ENCODE data around the gene NDUFAF8. TPM values are rescaled to one million over a fixed set of nuclear protein-coding genes. Genes with fewer than 3 reads are reported as not detected.

NDUFAF8 gene
- total and polyA plus RNA-seq, 9 donors, result 36.3 to 69.7 (median 53.4) TPM

DNA sequence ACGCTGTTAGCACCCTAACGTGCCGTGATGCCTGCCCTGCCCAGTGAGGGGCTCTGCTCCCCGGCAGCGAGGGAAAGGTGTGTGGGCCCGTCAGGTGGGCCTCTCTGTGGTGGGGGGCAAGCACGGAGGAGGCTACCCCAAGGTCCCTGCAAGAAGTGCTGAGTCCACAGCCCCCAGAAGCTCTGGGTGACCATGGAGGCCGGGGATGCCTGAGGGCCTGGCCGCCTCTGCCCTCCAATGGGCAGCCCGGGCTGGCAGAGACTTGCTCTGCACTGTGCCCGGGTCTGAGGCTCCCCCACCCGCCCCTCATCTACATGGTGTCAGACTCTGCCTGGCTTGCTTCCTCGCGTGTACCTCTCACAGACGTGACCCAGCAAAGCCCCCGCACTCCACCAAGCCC lies 43.8 kb downstream of the NDUFAF8 start:
- Histone ChIP-seq H3K9me3 (replicated peaks; ENCODE audit: control insufficient read depth, low read depth, low read length) (no peaks in the 10 kb centered on the region), H3K36me3 (ENCODE audit: control insufficient read depth, insufficient read depth, low read length) (peaks cover 55% of the 10 kb centered on the region), H3K27me3 (ENCODE audit: control insufficient read depth, insufficient read depth, low read length) (no peaks in the 10 kb centered on the region), H3K4me3 (ENCODE audit: low read length) (no peak overlapping the region), H3K4me1 (ENCODE audit: control insufficient read depth, insufficient read depth, low read length) (peaks cover 39% of the 10 kb centered on the region), H3K27ac (ENCODE audit: low read length) (no peak overlapping the region)
- no peak for DNase-seq
- WGBS (ENCODE audit: insufficient coverage), result 84% methylated on average over 15 of the region's 16 CpGs

GRCh38 chr17:81285179-81285878 lies 46.2 kb downstream of the NDUFAF8 start:
- H3K9me3 ChIP-seq (replicated peaks; ENCODE audit: control insufficient read depth, low read depth, low read length), result no peaks in the 10 kb centered on the region
- H3K27me3 ChIP-seq (ENCODE audit: control insufficient read depth, insufficient read depth, low read length), result no peaks in the 10 kb centered on the region
- peaks cover 58% of the 10 kb centered on the region for H3K36me3 ChIP-seq (ENCODE audit: control insufficient read depth, insufficient read depth, low read length)
- 20% methylated on average over 36 of the region's 37 CpGs for WGBS (ENCODE audit: insufficient coverage)
- H3K4me3 ChIP-seq (ENCODE audit: low read length), result peak overlapping the region; percentile 40
- H3K4me1 ChIP-seq (ENCODE audit: control insufficient read depth, insufficient read depth, low read length), result peaks cover 52% of the 10 kb centered on the region
- DNase-seq, result peak; percentile 89
- H3K27ac ChIP-seq (ENCODE audit: low read length), result peak overlapping the region; percentile 95

GRCh38 chr17:81285894-81286293 lies 46.8 kb downstream of the NDUFAF8 start:
- peaks cover 52% of the 10 kb centered on the region for H3K4me1 ChIP-seq (ENCODE audit: control insufficient read depth, insufficient read depth, low read length)
- H3K36me3 ChIP-seq (ENCODE audit: control insufficient read depth, insufficient read depth, low read length), result peaks cover 56% of the 10 kb centered on the region
- DNase-seq, result peak; percentile 37
- no peaks in the 10 kb centered on the region for H3K27me3 ChIP-seq (ENCODE audit: control insufficient read depth, insufficient read depth, low read length)
- 44% methylated on average over 10 of the region's 12 CpGs for WGBS (ENCODE audit: insufficient coverage)
- H3K4me3 ChIP-seq (ENCODE audit: low read length), result peak overlapping the region; percentile 40
- H3K9me3 ChIP-seq (replicated peaks; ENCODE audit: control insufficient read depth, low read depth, low read length), result no peaks in the 10 kb centered on the region
- H3K27ac ChIP-seq (ENCODE audit: low read length), result peak overlapping the region; percentile 95

DNA sequence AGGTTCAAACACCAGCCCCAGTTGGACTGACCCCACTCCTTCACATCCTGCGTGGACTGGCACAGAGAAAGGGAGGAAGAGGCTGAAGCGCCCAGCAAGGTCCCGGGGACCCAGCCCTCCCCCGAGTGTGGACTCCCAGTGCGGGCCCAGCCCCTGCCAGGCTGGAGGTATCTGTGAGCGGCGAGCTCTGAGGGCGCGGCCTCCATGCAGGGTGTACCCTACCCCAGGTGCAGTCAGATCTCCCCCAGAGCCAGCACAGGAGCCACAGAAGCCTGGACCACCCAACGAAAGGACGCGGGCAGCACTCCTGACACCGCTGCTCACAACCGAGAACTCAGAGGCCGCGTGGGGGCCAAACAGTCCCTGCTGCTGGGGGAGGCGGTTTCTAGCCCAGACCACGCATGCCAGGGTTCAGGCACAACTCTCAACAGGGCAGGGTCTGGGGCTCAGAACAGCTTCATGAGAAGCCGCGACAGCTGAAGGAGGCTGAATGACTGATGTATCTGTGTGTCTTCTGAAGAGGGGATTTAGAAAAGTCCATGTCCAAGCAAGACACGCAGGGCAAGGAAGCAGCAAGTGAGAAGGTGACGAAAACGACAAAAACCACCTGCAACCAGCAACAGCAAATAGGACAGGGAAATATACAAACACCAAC lies 47.5 kb downstream of the NDUFAF8 start:
- Histone ChIP-seq H3K9me3 (replicated peaks; ENCODE audit: control insufficient read depth, low read depth, low read length) (no peaks in the 10 kb centered on the region), H3K4me1 (ENCODE audit: control insufficient read depth, insufficient read depth, low read length) (peaks cover 55% of the 10 kb centered on the region), H3K27me3 (ENCODE audit: control insufficient read depth, insufficient read depth, low read length) (no peaks in the 10 kb centered on the region), H3K4me3 (ENCODE audit: low read length) (no peak overlapping the region), H3K27ac (ENCODE audit: low read length) (peak overlapping the region; percentile 95), H3K36me3 (ENCODE audit: control insufficient read depth, insufficient read depth, low read length) (peaks cover 56% of the 10 kb centered on the region)
- DNase-seq, result peak; percentile 63
- WGBS (ENCODE audit: insufficient coverage), result 89% methylated on average over 16 of the region's 23 CpGs

- H3K4me1 ChIP-seq (ENCODE audit: control insufficient read depth, insufficient read depth, low read length), result peaks cover 57% of the 10 kb centered on the region
- no peaks in the 10 kb centered on the region for H3K9me3 ChIP-seq (replicated peaks; ENCODE audit: control insufficient read depth, low read depth, low read length)
- no peak overlapping the region for H3K4me3 ChIP-seq (ENCODE audit: low read length)
- DNase-seq, result peak; percentile 68
- no peaks in the 10 kb centered on the region for H3K27me3 ChIP-seq (ENCODE audit: control insufficient read depth, insufficient read depth, low read length)
- peaks cover 51% of the 10 kb centered on the region for H3K36me3 ChIP-seq (ENCODE audit: control insufficient read depth, insufficient read depth, low read length)
- WGBS (ENCODE audit: insufficient coverage), result 64% methylated on average over 16 of the region's 21 CpGs
- H3K27ac ChIP-seq (ENCODE audit: low read length), result peak overlapping the region; percentile 95
Observed at GRCh38 chr17:81287152-81287551, 48.0 kb downstream of the NDUFAF8 start.

- Histone ChIP-seq H3K9me3 (replicated peaks; ENCODE audit: control insufficient read depth, low read depth, low read length) (no peaks in the 10 kb centered on the region), H3K4me3 (ENCODE audit: low read length) (no peak overlapping the region), H3K4me1 (ENCODE audit: control insufficient read depth, insufficient read depth, low read length) (peaks cover 61% of the 10 kb centered on the region), H3K27ac (ENCODE audit: low read length) (peak overlapping the region; percentile 95), H3K36me3 (ENCODE audit: control insufficient read depth, insufficient read depth, low read length) (peaks cover 43% of the 10 kb centered on the region), H3K27me3 (ENCODE audit: control insufficient read depth, insufficient read depth, low read length) (no peaks in the 10 kb centered on the region)
- WGBS (ENCODE audit: insufficient coverage), result 88% methylated on average over 6 of the region's 16 CpGs
- no peak for DNase-seq
Observed at GRCh38 chr17:81287741-81288430, 48.8 kb downstream of the NDUFAF8 start.

- Histone ChIP-seq H3K36me3 (ENCODE audit: control insufficient read depth, insufficient read depth, low read length) (peaks cover 38% of the 10 kb centered on the region), H3K4me1 (ENCODE audit: control insufficient read depth, insufficient read depth, low read length) (peaks cover 61% of the 10 kb centered on the region), H3K27ac (ENCODE audit: low read length) (peak overlapping the region; percentile 95), H3K9me3 (replicated peaks; ENCODE audit: control insufficient read depth, low read depth, low read length) (no peaks in the 10 kb centered on the region), H3K27me3 (ENCODE audit: control insufficient read depth, insufficient read depth, low read length) (no peaks in the 10 kb centered on the region), H3K4me3 (ENCODE audit: low read length) (no peak overlapping the region)
- DNase-seq, result no peak
- WGBS (ENCODE audit: insufficient coverage), result 84% methylated on average over 8 of the region's 8 CpGs
Observed at GRCh38 chr17:81288715-81289114, 49.6 kb downstream of the NDUFAF8 start.

DNA sequence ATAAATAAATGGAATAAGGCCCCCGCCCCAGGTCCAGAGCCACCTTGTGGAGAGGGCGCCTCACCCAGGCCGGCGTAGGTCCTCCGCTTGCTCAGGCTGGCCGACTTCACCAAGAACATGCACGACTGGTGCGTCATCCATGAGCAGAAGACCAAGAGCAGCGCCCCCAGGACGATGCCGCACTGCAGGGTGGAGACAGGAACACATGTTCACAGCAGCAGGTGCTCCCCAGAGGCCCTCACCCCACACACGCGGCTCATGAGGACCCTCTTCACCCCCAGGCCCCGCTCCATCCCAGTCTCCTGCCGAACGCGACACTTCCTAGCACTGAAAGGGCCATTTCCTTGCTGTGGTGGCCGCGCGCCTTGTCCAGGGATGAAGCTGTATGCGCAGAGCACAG lies 50.5 kb downstream of the NDUFAF8 start:
- no peak for DNase-seq
- Histone ChIP-seq H3K27ac (ENCODE audit: low read length) (no peak overlapping the region), H3K9me3 (replicated peaks; ENCODE audit: control insufficient read depth, low read depth, low read length) (no peaks in the 10 kb centered on the region), H3K4me1 (ENCODE audit: control insufficient read depth, insufficient read depth, low read length) (peaks cover 64% of the 10 kb centered on the region), H3K27me3 (ENCODE audit: control insufficient read depth, insufficient read depth, low read length) (no peaks in the 10 kb centered on the region), H3K36me3 (ENCODE audit: control insufficient read depth, insufficient read depth, low read length) (peaks cover 38% of the 10 kb centered on the region), H3K4me3 (ENCODE audit: low read length) (no peak overlapping the region)
- 96% methylated on average over 19 of the region's 21 CpGs for WGBS (ENCODE audit: insufficient coverage)

- no peak overlapping the region for H3K4me3 ChIP-seq (ENCODE audit: low read length)
- peaks cover 38% of the 10 kb centered on the region for H3K36me3 ChIP-seq (ENCODE audit: control insufficient read depth, insufficient read depth, low read length)
- no peaks in the 10 kb centered on the region for H3K27me3 ChIP-seq (ENCODE audit: control insufficient read depth, insufficient read depth, low read length)
- WGBS (ENCODE audit: insufficient coverage), result 93% methylated on average over 3 of the region's 5 CpGs
- peaks cover 58% of the 10 kb centered on the region for H3K4me1 ChIP-seq (ENCODE audit: control insufficient read depth, insufficient read depth, low read length)
- no peak overlapping the region for H3K27ac ChIP-seq (ENCODE audit: low read length)
- no peaks in the 10 kb centered on the region for H3K9me3 ChIP-seq (replicated peaks; ENCODE audit: control insufficient read depth, low read depth, low read length)
- no peak for DNase-seq
Observed at GRCh38 chr17:81290230-81290629, 51.1 kb downstream of the NDUFAF8 start.
